IPS DF 4.7 (cell line): Measurements from ENCODE around the gene OSBPL3.

ENCODE experiments used
- DNase-seq: peaks from one replicate; pipeline ENCODE4 v3.0.0-alpha.2; 2013; ENCODE audit warnings: low spot score; ENCODE audit errors: extremely low read depth

The OSBPL3 gene

DNA sequence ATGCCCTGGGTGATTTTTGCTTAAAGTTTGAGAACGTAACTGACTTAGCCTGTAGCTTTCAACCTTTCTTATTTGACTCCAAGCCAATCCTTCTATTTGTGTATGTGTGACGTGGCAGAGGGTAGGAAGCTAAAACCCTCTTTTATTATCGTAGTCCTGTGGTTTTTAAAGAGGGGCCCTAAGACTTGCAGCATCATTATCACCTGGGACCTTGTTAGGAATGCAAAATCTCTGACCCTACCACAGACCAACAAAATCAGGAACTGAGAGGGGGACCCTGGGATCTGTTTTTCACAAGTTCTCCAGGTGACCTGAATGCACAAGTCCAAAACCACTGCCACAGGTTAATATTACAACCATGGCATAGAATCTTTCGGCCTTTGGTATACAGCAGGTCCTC is 80.1 kb downstream of the OSBPL3 start:
- DNase-seq, result no peak

DNA sequence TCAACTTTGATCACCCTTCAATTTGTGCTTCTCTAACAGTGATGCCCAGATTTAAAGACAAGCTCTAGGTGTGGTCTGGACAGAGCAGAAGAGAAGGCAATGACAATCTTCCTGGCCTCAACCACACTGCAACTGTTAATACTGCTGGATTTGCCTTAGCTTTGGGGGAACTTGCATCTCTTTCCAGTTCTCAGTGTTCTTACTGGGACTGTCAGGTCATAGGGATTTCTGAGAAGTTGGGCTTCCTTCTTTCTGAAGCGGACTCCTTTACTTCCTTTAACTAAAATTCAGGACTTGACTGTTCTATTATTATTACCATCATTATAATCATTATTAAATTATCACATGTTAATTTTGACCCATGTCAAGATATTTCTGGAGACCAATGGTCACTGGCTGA is 80.8 kb downstream of the OSBPL3 start:
- DNase-seq, result no peak

DNA sequence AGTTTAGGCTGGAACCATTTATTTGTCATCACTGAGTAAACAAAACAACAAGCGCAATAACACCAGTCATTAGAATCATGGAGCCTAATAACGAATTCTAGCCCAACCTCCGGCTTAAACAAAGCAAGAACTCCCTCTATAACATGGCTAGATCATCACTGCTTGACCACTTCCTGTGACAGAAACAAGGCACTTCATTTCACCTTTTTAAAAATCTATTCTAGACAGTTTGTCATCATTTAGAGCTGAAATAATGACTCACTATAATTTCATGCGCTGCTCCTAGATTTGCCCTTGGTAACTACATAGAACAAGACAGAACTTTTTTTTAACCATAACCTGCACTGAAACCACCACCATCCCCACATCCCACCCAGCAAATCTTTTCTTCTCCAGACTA is 81.3 kb downstream of the OSBPL3 start:
- DNase-seq, result no peak

DNA sequence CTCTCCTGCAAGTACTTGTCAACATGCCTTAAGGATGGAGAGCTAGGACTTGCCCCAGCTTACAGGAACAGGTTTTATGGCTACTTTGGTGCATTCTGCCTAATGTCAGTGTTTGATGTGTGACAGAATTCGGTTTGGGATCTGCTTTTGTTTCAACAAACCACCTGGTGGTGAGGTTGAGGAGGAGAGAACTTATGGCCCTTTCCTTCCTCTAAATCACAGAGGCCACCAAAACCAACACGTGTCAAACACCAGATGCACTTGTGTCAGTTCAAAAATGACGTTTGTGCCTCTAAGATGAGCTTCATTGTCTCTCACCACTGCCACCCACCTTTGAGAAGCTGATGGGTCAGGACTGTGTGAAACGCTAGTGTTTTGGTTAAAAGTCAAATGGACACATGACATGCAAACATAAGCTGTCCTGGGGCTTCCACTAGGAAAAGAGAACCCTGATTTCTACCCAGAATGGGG is 83.9 kb downstream of the OSBPL3 start:
- DNase-seq, result no peak

DNA sequence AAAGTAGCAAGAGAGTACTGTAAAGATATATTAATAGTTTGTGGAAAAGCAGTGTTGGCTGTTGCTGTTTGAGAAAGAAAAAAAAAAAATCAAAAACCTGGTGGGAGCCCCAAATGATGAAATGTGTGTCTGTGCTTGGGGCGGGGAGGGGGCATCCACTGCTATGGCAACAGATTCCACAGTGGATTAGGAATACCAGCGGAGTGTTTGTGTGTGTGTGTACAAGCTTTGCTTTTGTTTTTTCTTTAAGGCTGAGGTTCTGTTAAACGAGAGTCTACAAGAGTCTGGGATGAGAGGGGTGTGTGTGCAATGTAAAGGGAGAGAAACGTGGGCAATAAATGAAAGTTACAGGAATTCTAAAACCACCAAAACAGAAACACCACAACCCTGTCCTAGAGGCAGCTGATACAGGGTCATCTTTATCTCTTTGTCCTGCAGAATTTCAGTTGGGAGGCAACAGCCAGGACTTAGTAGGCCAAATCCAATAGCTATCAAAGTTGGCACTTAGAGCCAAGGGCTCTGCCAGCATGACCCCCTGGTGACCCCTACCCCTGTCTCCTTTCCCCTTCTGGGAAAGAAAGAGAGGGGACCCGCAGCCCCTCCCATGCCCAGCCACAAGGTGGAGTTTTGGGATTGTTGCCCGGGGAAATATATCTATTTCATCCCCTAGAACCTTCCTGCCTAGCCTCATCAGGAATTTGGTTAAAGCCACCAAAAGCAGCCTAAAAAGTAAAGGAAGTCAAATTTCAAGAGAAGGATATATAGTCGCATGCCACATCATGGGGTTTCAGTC is 85.4 kb downstream of the OSBPL3 start:
- no peak for DNase-seq

DNA sequence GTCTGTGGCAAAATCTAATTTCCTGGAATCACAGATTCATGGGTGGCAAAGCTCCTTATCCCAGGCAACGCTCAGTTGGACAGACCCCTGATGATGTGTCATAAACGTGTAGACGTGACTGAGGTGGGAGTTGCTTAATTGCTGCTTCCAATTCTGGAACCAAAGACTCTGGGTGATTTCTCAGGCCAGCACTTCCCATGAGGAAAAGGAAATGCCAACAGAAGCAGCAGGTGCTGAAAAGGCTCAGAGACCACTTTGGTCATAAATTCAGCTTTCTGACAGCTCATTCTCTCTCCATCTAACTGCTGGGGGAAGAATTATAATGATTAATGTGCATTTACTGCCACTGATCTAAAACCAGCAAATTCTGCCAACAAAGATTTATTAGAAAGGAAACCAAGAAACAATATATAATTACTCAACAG is 88.7 kb downstream of the OSBPL3 start:
- no peak for DNase-seq

DNA sequence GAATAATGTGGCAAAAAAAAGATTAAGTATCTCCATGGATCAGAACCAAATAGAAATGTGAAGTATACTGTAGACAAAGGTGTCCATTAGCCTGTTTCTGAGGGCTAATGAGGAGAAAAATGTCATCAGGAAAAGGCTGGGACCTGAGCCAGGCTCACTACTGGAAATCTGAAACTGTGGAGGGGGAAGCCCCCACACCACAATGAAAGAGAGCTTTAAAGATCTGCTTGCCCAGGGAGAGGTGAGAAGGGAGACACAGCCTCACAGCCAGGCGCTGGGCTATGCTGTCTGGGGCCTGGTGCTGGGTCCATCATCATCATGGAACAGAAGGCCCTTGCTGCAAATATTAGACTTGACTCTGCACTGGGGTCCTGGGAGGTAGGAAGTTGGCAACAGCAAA is 90.4 kb downstream of the OSBPL3 start:
- no peak for DNase-seq

DNA sequence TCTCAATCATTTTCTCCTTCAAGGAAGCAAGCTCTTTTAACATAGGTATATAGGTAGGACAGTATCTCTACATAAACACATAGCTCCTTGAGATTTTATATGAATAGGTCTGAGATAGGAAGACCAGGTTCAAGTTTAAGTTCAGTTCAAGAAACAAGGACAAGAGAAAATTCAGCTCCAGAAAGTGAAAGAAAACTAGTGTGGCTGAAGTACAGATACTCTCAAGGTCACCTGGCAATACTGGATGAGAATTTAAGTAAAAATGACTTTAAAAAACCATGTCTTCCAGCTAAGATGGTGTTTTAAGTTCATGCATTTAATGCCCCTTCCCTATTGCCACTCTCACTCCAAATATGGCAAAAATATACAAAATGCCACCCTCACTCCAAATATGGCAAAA is 91.3 kb downstream of the OSBPL3 start:
- no peak for DNase-seq

DNA sequence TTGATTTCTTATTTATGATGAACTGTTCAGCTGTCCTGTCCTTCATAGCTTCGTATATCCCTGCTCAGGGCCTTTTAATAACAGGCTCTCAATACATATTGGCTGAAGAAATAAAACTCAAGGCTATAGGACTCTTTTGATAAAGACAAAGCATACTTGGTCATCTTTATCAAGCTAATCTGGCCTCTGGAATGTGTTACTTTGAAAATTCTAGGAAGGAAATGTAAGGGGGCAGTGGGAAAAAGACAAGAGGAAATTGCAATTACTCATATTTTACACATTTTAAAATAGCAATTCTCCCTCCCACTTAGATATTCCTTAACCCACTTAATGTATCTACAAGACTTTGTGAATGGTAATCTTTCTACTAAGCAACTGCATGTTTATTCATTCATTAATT is 94.3 kb downstream of the OSBPL3 start:
- no peak for DNase-seq

DNA sequence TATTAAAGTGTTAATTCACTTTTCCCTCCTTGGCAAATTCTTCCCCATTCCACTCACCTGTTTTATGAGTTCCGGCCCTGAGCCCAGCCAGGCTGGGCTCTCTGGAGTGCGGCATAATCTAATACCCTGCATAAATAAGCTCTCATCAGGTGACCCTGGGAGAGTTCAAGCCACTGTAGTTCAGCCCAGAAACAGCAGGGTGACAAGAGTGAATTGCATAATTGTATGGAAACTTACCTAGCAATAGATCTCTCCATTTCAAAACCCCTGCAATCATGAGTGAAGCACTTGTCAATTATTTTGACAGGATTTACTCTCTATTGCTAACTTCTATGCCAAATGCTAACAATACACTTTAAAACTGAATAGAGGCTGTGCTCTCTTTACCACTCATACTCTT is 94.7 kb downstream of the OSBPL3 start:
- no peak for DNase-seq

DNA sequence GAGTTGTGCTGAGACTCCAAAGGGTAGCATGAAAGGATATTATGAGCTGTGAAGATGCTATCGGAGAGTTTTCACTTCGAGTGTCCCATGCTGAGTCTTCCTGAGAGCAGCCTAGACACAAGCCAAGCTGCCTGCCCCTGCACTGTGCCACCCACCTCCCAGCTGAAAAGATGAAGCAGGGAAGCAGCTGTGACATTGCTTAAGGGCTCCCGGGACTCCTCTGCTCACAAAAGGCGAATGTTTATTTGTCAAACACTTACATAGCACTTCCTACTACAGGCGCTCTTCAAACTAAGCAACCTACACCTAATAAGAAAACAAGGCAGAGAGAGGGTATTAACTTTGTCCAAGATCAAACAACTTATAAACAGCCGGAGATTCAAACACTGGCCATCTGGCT is 95.6 kb downstream of the OSBPL3 start:
- no peak for DNase-seq

DNA sequence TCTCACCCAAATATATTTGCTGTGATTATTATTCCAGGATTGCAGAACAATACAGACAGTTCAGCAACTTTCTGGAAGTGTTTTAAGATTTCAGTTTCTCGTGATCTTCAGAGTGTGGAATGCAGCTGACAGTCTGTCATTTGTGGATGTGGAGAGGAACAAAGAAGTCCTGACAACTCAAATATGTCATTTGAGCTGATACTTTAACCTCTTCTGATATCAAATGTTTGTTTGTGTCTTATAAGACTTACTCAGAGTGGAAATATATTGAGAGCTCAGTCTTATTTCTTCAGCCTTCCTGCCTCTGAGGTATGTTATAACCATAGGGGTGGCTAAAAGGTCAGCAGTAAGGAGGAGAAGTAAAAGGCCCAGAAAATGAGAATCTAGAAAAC is 96.4 kb downstream of the OSBPL3 start:
- no peak for DNase-seq

DNA sequence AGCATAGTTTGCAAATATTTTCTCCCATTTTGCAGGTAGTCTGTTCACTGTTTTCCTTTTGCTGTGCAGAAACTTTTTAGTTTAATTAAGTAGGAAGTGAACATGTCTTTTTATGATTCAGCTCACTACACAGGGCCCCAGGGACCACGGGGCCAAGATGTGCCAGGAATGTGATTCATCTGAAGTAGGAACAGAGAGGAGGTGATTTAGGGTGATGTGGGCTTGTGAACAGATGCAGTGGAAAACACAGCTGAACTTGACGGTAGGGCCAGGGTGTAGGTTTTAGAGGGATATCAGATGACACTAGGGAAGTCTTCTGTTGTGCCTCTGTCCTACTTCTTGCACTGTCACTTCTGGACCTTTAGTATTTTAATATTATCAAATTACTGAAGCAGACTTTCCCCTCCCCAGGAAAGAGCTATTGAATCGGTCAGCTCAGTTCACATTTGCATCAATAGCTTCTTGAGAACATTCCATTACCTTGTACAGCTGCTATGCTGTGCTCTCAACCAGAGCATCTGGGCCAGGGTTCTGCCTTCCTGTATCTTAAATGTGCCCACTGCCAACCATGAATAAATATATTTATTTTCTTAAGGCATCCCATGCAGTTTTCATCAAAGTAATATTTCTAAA is 96.9 kb downstream of the OSBPL3 start:
- DNase-seq, result no peak

DNA sequence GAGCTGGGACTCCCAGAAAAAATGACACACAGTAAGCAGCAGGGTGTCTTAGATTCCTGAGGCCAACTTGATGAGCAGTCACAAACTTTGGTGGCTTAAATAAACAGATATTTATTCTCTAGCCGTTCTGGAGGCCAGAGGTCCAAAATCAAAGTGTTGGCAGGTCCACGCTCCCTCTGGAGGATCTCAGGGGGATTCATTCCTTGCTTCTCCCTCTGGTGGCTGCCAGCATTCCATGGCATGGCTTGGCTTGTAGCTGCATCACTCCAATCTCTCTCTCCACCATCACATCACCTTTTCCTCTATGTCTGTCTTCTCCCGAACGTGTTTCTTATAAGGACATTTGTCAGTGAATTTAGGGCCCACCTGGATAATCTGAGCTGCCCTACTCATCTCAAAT is 98.4 kb downstream of the OSBPL3 start:
- no peak for DNase-seq

DNA sequence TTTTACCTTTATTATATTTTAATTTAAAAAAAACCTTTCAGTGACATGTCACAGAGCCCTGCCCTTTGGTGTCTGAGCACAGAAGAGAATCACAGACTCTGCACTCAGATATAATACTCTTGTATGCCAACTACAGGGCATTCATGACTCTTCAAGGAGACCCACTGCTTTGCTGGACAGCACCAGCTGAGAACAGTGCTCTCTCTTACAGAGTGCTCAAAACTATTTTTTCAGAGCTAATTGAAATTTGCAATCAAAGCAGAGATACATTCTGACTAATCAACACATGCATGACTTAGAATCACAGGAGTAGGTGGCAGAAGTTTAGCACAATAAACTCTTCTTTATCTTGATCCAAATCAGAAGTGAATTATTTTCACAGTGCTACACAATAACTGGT is 99.1 kb downstream of the OSBPL3 start:
- no peak for DNase-seq

DNA sequence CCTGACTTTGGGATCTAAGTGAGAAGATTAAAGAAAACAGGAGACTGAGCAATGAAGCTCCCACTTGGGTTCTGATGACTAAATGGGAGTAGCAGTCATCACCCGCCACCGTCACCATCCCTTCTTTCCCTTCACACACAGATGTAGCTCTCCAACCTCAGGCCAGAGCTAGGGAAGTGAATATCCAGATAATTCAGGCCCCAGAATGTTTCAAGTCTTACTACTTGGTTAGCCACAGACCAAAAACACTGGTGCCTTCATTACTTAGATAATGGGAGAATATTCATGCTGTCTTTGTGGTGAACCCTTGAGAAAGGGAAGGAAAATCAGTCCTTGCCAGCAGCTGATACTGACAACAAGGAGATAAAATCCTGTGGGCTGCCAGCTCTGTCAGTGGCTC is 100.7 kb downstream of the OSBPL3 start:
- no peak for DNase-seq

DNA sequence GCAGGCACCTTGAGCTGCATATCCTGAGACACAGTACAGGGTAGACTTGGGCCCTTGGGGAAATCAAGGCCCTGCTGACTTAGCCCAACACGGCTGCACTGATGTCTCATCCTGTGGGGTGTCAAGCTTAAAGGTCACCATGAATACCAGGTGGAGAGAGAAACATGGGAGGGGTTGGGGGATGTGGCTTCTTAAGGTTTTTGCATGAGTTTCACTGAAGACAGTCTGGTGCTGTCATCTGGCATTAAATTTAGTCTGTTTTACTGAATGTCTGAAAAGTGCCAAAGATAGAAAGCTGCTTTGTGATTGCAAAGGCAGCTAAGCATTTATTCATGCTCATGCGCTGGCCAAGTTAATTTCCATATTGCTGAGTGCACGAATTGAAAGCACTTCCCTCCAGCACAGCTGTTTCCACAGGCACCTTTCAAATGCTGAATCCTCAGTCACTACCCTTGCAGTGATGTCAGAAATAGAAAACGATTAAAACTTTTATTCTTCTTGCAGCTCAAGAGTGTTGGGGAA is 102.1 kb downstream of the OSBPL3 start:
- no peak for DNase-seq

DNA sequence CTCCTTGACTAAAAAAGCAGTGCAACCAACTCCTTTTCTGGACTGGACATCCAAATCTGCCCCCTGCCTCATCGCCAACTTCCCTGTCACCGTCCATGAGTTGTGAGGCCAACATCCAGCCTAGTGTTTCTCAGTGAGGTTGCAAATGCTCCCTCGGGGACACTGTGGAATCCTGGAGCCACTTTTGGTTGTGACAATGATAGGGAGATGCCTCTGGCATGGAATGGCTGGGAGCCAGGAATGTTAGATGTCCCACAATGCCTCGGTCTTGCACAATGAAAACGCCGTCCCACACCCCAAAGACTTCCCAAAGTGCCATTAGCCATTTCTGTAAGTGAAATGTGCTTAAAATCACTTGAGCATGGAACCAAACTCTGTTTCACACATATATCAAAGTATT is 105.2 kb downstream of the OSBPL3 start:
- no peak for DNase-seq

DNA sequence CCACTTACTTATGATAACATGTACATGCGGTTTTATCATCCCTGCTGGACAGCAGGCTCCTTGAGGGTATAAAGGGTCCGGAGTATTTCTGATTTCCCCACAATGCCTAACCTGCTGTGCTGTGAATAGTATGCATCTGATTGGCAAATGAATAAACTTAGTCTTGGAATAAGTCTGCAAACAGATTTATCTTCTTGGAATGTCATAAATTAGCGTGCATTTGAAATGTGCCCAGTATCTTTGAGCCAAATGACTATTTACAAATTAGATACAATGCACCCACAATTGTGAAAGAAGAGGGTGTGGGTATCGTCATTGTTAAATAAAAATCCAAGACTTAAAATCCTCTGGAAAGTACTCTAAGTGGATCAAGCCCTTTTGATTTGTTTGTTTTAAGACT is 106.0 kb downstream of the OSBPL3 start:
- DNase-seq, result no peak

DNA sequence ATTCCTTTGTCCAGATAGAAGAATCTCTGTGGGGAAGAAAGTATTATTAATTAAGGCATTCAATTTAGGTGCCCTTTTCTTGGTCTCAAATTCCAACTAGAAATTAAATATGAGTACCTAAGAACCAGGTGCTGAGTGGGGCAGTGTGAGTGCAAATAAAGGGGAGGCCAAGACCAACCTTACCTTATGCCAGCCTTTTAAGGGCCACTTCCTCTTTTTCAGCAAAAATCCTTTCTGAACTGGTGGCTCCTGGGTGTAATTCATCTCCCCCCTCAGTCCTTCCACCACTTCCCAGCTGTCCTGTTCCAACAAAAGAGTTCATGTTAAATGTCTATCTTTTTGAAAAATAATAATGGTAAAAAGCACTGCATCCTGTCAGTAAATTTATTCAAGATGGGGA is 108.2 kb downstream of the OSBPL3 start:
- no peak for DNase-seq

DNA sequence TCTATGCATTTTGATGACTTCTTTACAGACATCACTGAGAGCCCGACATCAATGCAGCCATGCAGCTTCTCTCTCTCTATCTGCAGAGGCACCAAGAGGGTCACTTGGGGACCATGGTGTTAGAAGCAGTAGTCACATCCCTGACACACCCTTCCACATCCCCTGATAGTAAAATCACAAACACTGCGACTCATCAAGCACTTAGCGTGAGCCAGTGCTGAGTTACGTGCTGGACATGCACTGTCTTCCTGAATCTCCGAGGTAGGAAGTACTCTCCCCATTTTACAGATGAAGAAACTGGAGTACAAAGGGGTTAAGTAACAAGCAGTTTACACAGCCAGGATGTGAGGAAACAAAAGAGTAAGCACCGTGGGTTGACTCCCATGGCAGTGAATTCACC is 109.2 kb downstream of the OSBPL3 start:
- DNase-seq, result no peak

DNA sequence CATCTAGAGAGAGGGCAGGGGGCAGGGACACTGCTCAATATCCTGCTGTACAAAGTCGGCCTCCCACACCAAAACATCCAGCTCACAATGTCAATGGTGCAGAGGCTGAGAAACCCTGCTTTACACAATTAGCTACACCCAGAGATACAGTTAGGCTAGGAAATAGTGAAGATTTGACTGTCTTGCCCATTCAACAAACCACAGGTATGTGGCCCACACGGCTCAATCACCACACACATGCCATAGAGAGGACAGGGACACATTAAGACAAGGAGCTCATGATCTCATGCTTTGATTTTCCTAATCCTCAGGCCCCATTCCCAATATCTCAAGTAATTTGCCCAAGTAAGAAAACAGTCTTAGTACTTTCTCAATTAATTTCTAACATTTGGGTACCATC is 110.4 kb downstream of the OSBPL3 start:
- DNase-seq, result no peak

DNA sequence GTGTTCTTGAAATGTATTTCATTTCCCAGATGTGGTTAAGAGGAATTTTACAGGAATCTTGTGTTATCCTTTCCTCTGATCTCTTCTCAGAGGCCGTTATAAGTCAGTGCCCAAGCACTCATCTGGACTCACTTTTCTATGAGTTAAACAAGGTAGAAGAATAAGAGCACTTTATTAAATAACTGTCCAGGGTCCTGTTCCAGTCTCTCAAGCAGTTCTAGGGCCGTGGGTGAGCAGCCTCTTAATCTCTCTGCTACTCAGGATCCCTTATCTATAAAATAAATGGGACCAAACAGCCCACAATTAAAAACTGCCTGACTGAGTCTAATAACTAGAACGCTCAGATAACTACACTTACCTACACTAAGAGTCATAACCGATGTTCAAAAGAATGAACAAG is 111.2 kb downstream of the OSBPL3 start:
- no peak for DNase-seq
